Endothelial cell of hepatic sinusoid (primary cell): ENCODE measurements around the gene SLC6A13.

Experiments used
- in situ Hi-C: cut with HindIII; loops from 2 replicates; pipeline ENCODE4 v1.10.0; 2017; ENCODE audit warnings: low sequenced_read_pairs

Gene SLC6A13

DNA sequence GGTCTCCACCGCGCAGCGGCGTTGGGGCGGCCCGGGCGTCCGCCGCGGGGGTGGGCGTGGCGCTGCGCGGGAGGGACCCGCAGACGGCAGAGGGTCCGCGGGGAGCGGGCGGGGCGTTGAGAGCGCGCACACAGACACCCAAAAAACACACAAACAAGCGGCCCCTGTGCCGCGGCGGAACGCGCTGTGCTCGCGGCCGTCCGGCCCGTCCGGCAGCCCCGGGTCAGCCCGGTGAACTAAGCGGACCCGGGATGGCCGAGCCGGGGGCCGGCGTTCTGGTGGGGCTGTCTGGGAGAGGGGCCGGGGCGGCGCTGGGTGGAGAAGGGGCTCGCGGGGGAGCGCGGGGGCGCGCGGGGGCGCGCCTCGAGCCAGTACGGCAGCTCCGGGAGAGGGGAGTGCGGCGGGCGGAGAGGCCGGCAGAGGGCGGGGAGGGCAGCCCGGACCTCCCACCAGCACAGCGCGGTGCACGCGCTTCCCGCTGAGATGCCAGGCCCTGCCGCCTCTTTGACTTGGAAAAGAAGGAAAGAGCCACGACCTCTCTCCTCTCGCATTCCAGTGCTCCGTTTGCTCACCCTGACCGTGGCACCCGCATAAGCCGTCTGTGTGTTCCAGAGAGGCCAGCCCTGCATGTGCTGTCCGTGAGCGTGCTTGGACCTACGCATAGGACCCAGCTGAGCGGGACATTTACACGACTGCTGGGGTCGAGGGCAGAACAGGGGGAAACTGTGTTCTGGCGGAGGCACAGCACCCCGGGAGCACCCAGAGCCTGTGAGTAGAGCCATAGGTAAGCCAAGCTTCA lies 59.0 kb downstream of the SLC6A13 start:
- in situ Hi-C loops = loop anchor here (5.0 kb wide), 1 partner anchor 61 kb away; no protein-coding TSS in a partner anchor

- in situ Hi-C loops = loop anchor here (5.0 kb wide), 1 partner anchor 61 kb away; no protein-coding TSS in a partner anchor
Measured at GRCh38 chr12:203074-203461, 59.6 kb downstream of the SLC6A13 start.

GRCh38 chr12:202081-202731 lies 60.4 kb downstream of the SLC6A13 start:
- in situ Hi-C loops = loop anchor here (5.0 kb wide), 1 partner anchor 60 kb away; no protein-coding TSS in a partner anchor

DNA sequence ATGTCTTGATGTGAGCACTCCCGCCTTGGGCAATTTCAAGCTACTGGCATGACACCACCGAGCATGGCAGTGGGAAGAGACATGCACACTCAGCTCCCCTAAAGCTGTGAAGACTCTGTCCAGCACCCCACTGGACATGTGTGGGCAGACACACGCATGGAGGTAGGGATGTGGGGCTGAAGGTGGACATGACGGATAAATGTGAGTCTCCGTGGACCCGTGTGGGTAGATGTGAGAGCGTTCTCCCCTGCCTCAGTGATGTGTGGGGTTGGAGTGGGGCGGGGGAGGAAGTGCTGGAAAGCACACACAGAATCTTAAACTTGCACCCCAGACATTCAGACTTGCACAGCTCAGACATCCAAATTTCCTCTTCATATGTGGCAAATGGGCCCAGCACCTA lies 61.3 kb downstream of the SLC6A13 start:
- in situ Hi-C loops = loop anchor here (5.0 kb wide), 1 partner anchor 59 kb away; no protein-coding TSS in a partner anchor

DNA sequence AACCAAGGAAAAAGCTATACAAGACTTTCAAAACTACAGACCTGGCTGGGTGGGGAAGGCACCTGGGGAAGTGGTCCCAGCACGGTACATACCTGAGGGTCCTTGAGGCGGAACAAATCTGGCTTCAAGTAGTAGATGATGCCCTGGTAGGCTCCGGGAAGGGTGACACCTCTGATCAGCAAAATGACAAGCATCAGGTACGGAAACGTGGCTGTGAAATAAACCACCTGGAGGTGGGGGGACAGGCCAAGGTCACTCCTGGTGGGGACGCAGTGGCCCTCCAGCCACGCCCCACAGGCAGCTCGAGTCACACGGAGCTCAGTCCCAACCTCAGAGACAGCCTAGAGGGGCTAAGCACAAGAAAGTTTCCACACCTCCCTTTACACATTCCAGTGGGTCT lies 63.9 kb downstream of the SLC6A13 start:
- in situ Hi-C loops = no loop called here

DNA sequence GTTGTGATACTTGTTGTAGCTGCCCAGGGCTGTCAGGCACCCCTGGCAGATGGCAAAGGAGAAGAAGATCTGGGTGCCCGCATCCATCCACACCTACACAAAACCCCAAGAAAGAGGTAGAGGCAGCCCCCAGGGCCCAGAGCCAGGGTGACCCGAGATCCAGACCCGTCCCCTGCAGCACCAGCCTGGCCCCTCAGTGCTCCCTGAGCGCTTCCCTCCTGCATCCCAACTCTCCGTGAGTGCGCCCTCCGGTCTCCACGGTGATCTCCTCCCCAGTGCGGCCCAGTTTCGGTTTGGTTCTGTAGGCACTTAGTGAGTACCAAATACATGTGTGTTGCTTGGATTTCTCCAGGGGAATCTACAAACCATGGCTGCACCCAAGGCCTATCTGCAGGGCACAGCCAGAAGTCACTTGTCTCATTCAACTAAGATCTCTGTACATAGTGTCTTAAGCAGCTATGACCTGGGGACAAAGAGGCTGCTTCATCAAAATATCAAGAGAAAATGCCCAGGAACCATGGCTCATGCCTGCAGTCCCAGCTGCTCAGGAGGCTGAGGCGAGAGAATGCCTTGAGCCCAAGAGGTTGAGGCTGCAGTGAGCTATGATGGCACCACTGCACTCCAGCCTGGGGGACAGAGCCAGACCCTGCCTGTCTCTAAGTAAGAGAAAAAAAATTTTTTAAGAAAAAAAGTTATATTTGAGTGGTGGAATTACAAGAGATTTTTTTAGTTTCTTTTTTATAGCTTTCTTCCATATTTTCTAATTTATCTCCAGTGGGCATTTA lies 64.5 kb downstream of the SLC6A13 start:
- in situ Hi-C loops = no loop called here

DNA sequence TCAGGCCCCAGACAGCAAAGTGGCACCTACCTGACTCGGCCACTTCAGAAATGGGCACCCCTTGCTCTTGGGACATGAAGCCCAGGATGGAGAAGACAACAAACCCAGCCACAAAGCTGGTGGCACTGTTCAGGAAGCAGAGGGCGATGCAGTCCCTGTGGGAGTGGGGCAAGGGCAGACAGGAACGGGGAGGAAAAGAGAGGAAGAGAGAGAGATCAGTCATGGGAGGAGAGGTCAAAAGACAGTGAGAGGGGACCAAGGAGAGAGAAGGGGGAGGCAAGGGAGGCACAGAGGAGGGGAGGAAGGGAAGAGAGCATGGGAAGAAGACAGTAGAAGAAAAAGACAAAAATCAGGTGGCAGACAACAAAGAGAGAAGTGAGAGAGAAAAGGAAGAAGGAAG lies 65.3 kb downstream of the SLC6A13 start:
- in situ Hi-C loops = no loop called here

DNA sequence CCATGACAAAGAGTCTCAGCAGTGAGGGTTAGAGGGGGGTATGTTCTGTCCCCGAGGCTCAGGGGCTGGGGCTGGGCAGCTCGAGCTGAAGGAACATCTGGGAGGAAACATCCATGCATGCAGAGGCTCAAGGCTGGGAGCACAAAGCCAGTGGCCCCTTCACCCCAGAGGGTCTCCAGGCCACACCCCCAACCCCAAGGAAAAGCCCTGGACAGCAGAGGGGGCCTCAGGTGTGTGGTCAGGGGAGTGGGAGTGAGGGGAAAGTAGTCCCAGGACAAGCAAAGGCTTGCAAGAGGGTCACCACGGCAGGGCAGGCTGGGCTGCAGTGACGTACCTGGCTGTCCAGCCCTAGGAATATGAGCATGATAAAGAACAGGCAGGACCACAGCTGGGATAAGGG lies 66.2 kb downstream of the SLC6A13 start:
- in situ Hi-C loops = no loop called here

DNA sequence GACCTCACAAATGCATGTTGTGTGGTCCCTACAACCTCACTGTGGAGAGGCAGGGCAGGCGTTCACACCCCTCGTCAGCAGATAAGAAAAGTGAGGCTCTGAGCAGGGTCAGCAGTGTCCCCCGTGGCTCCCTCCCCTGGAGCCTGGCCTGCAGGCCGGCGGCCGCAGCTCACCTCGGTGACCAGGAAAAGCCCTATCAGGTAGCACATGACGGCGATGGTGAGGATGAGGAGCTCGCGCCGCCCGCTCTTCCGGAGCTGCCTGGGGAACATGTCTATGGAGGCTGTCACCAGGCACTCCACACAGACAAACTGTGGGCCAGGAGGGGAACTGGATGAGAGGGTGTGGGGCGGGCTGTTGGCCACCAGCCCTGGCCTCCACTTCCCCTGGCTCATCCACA lies 66.7 kb downstream of the SLC6A13 start:
- in situ Hi-C loops = no loop called here

- in situ Hi-C loops = no loop called here
Measured at GRCh38 chr12:195156-195555, 67.5 kb downstream of the SLC6A13 start.

- in situ Hi-C loops = no loop called here
Measured at GRCh38 chr12:194276-194675, 68.4 kb downstream of the SLC6A13 start.

GRCh38 chr12:193261-193660 lies 69.4 kb downstream of the SLC6A13 start:
- in situ Hi-C loops = no loop called here

DNA sequence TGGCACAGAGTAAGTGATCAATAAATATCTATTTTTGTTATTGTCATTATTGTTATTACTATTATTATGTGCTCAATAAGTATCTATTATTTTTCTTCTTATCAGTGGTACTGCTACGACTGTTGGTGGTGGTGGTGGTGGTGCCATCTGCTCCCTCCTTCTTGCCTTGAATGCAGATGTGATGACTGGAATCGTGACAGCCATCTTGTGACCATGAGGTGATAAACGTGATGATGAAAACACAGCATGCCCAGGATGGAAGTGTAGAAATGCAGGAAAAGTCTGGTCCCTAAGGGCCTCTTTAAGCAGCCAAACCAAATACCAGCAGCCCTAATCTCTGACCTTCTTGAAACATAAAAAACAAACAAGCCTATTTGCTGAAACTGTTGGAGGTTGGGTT lies 71.1 kb downstream of the SLC6A13 start:
- in situ Hi-C loops = no loop called here

DNA sequence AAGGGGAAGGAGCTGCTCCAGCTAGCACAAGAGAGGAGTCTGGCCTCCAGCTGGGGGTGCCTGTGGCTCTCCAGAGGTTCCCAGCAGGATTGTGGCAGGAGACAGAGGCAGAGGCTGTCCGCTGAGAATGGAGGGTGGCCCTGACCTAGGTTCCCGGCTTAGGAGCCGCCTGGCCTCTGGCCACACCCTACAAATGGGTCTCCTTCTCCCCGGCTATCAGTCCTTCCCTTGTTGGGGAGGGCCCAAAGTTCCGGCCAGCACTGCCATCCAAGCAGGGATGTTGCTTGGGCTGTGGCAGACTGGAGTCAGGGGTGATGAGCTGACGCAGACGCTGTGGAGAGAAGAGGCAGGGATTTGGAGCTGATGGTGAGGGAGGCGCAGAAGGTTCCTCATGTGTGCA lies 71.8 kb downstream of the SLC6A13 start:
- in situ Hi-C loops = no loop called here

DNA sequence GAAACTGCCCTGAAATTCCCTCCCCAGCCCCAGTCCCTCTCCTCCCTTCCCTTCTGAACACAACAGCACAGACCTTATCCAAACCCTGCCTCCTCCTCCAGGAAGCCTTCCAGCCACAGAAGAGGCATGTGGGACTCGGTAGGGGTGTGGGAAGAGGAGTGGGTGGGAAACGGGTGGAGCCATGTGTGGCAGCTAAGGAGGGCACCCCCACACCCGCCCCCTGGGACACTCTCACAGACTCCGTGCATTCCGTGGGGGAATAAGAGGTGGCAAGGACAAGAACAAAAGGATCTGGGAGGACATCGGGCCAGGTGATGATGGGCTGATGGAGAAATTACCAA lies 73.0 kb downstream of the SLC6A13 start:
- in situ Hi-C loops = loop anchor here (5.0 kb wide), 2 partner anchors 43 to 77 kb away; no protein-coding TSS in a partner anchor

DNA sequence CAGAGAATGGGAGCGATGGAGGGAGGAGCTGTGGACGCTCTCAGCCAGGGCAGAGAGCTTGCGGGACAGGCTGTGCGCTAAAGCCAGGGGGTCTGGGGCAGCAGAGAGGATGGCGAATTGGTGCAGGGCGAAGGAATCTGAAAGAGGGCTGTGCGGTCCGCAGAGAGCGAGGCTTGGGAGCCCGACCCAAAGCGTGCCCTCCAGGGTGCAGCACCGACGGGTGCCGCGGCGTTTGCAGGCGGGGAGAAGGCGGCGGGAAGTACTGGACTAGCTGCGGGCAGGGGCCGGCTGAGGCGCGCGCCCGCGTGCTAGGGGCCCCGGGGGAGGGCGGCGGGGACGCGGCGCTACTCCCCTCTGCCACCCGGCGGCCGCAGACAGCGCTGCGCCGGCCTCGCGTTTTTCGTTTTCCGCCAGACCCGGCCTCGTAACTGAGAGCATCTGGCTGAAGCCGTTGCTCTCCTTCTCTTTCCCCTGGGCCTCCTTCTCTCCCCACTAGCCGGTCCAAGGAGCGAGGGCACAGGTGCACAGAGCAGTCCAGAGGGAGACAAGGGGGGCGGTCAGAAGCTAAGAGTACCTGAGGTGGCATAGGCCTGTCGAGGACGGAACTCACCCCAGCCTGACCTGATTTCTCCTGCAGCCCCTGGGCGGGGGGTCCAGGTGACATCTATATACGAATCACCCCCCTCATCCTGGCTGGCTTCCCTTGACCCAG lies 73.6 kb downstream of the SLC6A13 start:
- in situ Hi-C loops = loop anchor here (5.0 kb wide), 2 partner anchors 43 to 77 kb away; no protein-coding TSS in a partner anchor

GRCh38 chr12:187986-188909 lies 74.4 kb downstream of the SLC6A13 start:
- in situ Hi-C loops = loop anchor here (5.0 kb wide), 2 partner anchors 44 to 76 kb away; no protein-coding TSS in a partner anchor

DNA sequence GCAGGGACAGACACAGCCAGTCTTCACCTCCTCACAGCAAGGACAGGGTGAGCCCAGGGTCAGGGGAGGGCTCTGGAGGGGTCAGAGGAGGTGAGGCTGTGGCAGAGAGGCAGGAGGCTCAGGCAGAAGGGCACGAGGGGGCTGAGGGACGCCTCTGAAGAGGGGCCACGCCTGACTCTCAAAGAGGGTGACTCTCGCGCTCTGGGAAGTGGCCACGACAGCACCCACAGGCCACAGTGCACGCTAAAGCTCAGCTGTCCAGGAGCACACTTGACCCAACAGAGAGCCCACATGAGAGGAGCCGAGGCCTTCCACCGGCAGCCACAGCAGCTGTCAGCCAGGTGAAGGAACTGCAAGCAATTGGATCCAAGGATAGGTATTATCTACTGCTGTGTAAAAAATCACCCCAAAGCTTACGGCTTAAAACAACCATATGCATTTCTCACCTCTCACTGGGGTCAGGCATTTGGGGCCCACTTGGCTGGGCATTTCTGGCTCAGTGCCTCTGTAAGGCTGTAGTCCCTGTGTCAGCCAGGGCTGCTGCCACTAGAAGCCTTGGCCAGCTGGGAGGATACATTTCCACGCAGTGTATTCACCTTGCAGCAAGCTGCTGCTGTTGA lies 76.5 kb downstream of the SLC6A13 start:
- in situ Hi-C loops = loop anchor here (5.0 kb wide), 2 partner anchors 46 to 74 kb away; no protein-coding TSS in a partner anchor

DNA sequence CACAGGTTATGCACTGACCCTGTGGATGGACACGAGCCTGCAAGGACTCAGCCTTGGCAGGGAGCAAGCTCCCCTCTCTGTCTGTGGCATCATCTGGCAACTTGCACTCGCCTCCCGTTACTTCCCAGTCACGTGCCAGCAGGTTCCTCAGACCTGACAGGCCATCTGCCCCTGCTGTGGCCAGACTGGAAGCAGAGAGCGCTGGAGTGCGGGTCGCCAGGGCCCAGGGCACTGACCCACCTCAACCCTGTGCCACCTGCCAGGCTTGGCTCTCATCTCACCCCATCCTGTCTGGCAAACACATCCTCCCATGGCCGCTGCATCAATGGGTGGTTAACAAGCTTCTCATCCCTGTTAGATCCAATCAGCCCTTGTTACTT lies 77.1 kb downstream of the SLC6A13 start:
- in situ Hi-C loops = loop anchor here (5.0 kb wide), 2 partner anchors 47 to 73 kb away; no protein-coding TSS in a partner anchor
